B cell (primary cell): ENCODE data around the gene MME.

Experiments
- CTCF ChIP-seq: fragments of 200-600 bp; IDR thresholded peaks from one replicate; pipeline ENCODE4 v1.8.0; 2022; ENCODE audit warnings: antibody characterized with exemption, mild to moderate bottlenecking
- EZH2 ChIP-seq: IDR thresholded peaks from 2 replicates; pipeline ENCODE4 v1.6.1; 2012; ENCODE audit warnings: borderline replicate concordance, low read depth, mild to moderate bottlenecking, moderate library complexity, low read length; ENCODE audit not compliant: insufficient read depth, poor library complexity, severe bottlenecking

GRCh38 chr3:155111971-155112370 lies 31.9 kb downstream of the MME start:
- no peak for TF ChIP-seq EZH2
- no peak for TF ChIP-seq CTCF
